Mucosa of descending colon (tissue), 3 donors: ENCODE measurements around the gene KIFC1. TPM values are rescaled to one million over a fixed set of nuclear protein-coding genes. Genes with fewer than 3 reads are reported as not detected.
"Not testable (repeated sequence)": the region's sequence is repeated elsewhere in the genome, so short reads cannot be mapped to it uniquely, and the experiment has no call there.

ENCODE experiments used
- ATAC-seq: fragments of 200-7000 bp; cut with Tn5 transposase; one replicate; pipeline ENCODE4 v1.9.1; 2020; ENCODE audit warnings: mild to moderate bottlenecking, moderate library complexity
- DNase-seq, 3 donors: peaks; one replicate each; pipeline ENCODE4 v3.0.0-alpha.2; 2020
- H3K36me3 ChIP-seq: fragments of 200-600 bp; one replicate; pipeline ENCODE4 v1.8.0; 2021; ENCODE audit warnings: low read depth, mild to moderate bottlenecking
- H3K4me1 ChIP-seq: fragments of 200-600 bp; one replicate; pipeline ENCODE4 v1.8.0; 2021; ENCODE audit warnings: low read depth, mild to moderate bottlenecking
- H3K4me3 ChIP-seq: fragments of 200-600 bp; one replicate; pipeline ENCODE4 v1.8.0; 2021; ENCODE audit warnings: mild to moderate bottlenecking
- H3K9me3 ChIP-seq: fragments of 200-600 bp; one replicate; pipeline ENCODE4 v1.8.0; 2021; ENCODE audit warnings: mild to moderate bottlenecking
- CTCF ChIP-seq: fragments of 200-600 bp; IDR thresholded peaks from one replicate; pipeline ENCODE4 v1.8.0; 2022; ENCODE audit warnings: antibody characterized with exemption, mild to moderate bottlenecking
- intact Hi-C, 2 donors: fragments of 100-400 bp; cut with DNase I in 1 of 2; cut with micrococcal nuclease in 1 of 2; formaldehyde crosslinking; loops; one replicate each; pipeline versions ENCODE4 v1.11.0 to v1.11.1; 2022; cut with DNase I, micrococcal nuclease
- long read RNA-seq, 2 donors: library from polyadenylated mRNA; unstranded; transcript quantifications; one replicate each; pipeline ENCODE4 v2.0.0, GENCODE V29; 2019 to 2021
- total RNA-seq, 3 donors: library from RNA; stranded (reverse); fragmentation: NEBNext Ultra II Directional in 2 of 3; extraction: Animal tissue kit (Norgen Biotek cat#: 25700) in 2 of 3; gene quantifications; one replicate each; pipeline versions ENCODE4 v1.2.1 to v1.2.4, GENCODE V29; 2021 to 2023
- donor health status: DM: no; HTN: no; CAD: no; lungs with moderate emphysema.
- donor health status: DM: no; HTN: no; CAD: no.
- donor health status: DM: no; HTN: yes; CAD: no.

Gene KIFC1
- 10 to 100 TPM in 1 of 3 donors, 1 to 10 TPM in 2; 3.5 to 21.1 (median 6.3) TPM for total RNA-seq
- long read RNA-seq, donor 1, partial matches to known transcripts, result 1 of 1 reads
- long read RNA-seq, donor 1, other reads (novel, unspliced or antisense), result 0 of 1 reads
- long read RNA-seq, donor 2, partial matches to known transcripts, result 2 of 4 reads
- long read RNA-seq, donor 2, other reads (novel, unspliced or antisense), result 1 of 4 reads

- Histone ChIP-seq H3K9me3 (no peaks in the 10 kb centered on the region), H3K36me3 (no peaks in the 10 kb centered on the region), H3K4me3 (peak within 1 kb of the TSS; percentile 20), H3K4me1 (peaks cover 12% of the 10 kb centered on the region)
- TF ChIP-seq CTCF, result peak; percentile 97
- DNase-seq (peak; percentile 99 to 100 (median 99)), ATAC-seq (peak; percentile 94)
- intact Hi-C loops, result no loop called here
Measured at GRCh38 chr6:33391278-33391921, at the start of gene KIFC1. KIFC1 (plus strand) TSS chr6:33391823; CDS start chr6:33391986, 163 bp downstream.

- H3K4me1 ChIP-seq, ATAC-seq, intact Hi-C loops, H3K36me3 ChIP-seq, H3K4me3 ChIP-seq, DNase-seq, H3K9me3 ChIP-seq: not testable (repeated sequence)
Measured at GRCh38 chr6:33343606-33343952, 48.0 kb upstream of the KIFC1 start.

DNA sequence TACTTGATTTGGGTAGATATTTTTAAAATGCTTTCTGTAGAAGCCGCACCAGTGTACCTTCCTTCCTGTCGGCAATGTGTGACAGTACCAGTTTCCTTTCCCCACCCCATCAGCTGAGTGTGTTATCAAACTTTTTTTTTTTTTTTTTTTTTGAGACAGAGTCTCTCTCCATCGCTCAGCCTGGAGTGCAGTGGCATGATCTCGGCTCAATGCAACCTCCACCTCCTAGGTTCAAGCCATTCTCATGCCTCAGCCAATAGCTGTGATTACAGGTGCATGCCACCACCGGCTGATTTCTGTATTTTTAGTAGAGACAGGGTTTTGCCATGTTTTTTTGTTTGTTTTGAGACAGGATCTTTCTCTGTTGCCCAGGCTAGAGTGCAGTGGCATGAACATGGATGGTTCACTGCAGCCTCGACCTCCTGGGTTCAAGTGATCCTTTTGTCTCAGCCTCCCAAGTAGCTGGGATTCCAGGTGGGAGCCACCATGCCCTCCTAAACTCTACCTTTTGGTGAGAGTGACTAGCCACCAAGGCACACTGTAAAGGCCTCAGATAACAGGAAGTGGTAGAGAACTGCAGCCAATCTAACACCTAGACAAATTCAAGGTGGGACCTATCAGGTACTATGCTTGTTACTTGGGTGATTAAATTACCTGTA, 47.5 kb upstream of the KIFC1 start:
- Histone ChIP-seq H3K36me3 (no peaks in the 10 kb centered on the region), H3K9me3 (no peaks in the 10 kb centered on the region), H3K4me3 (no peak overlapping the region), H3K4me1 (peaks cover 10% of the 10 kb centered on the region)
- no peak for TF ChIP-seq CTCF
- intact Hi-C loops, result no loop called here
- peak in 1 of 3 donors; percentile 30 for DNase-seq
- peak; percentile 79 for ATAC-seq

GRCh38 chr6:33344701-33345697, 46.6 kb upstream of the KIFC1 start:
- ATAC-seq (peak; percentile 75), DNase-seq (peak; percentile 52 to 76 (median 71))
- H3K36me3 ChIP-seq, result no peaks in the 10 kb centered on the region
- H3K4me3 ChIP-seq, result no peak overlapping the region
- peak; percentile 43 for TF ChIP-seq CTCF
- H3K9me3 ChIP-seq, result no peaks in the 10 kb centered on the region
- intact Hi-C loops, result no loop called here
- peaks cover 10% of the 10 kb centered on the region for H3K4me1 ChIP-seq

- H3K36me3 ChIP-seq, H3K9me3 ChIP-seq, intact Hi-C loops, ATAC-seq, H3K4me1 ChIP-seq, H3K4me3 ChIP-seq, DNase-seq: not testable (repeated sequence)
Measured at GRCh38 chr6:33346972-33347371, 44.7 kb upstream of the KIFC1 start.

- peaks cover 10% of the 10 kb centered on the region for H3K4me1 ChIP-seq
- intact Hi-C loops, result no loop called here
- H3K36me3 ChIP-seq, result no peaks in the 10 kb centered on the region
- ATAC-seq, result no peak
- H3K4me3 ChIP-seq, result no peak overlapping the region
- no peak for DNase-seq
- H3K9me3 ChIP-seq, result no peaks in the 10 kb centered on the region
- TF ChIP-seq CTCF, result no peak
Measured at GRCh38 chr6:33347816-33348215, 43.8 kb upstream of the KIFC1 start.

DNA sequence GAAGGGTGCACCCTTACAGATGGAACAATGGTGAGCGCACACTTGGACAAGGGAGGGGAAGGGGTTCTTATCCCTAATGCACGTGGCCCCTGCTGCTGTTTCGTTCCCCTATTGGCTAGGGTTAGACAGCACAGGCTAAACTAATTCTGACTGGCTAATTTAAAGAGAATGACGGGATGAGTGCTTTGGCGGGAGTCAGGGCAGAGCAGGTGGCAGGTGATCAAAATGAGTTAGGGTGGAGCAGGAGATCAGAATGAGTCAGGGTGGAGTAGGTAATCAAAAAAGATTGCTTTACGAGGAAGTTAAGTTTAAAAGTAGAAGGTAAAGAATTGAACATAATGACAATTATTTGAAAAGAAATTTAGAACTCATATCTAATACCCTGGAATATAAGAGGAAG, 35.8 kb upstream of the KIFC1 start:
- DNase-seq (peak in 2 of 3 donors; percentile 39 to 62), ATAC-seq (peak; percentile 82)
- intact Hi-C loops, H3K9me3 ChIP-seq, H3K4me3 ChIP-seq, H3K36me3 ChIP-seq, H3K4me1 ChIP-seq: not testable (repeated sequence)
